ENCODE measurements around the gene PPP1R3G.

DNA sequence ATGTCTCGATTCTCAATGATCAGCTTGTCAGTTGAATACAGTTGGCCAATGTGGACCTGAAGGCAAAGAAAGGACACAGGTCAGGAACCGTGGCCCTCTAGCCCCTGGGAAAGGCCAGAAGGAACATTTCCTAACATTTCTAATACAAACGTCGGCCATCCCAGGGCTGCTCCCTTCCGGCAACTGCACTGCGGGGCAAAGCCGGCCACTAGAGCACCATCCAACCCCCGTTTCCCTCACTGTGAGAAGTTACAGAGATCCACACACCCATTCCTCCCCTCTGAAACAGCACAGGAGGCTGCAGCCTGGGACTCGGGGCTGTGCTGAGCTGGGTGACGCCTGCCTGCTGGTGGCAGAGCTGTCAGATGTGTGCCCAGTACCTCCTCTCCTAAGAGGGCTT is 24.3 kb downstream of the PPP1R3G start:
- TF ChIP-seq, protein P1, sequence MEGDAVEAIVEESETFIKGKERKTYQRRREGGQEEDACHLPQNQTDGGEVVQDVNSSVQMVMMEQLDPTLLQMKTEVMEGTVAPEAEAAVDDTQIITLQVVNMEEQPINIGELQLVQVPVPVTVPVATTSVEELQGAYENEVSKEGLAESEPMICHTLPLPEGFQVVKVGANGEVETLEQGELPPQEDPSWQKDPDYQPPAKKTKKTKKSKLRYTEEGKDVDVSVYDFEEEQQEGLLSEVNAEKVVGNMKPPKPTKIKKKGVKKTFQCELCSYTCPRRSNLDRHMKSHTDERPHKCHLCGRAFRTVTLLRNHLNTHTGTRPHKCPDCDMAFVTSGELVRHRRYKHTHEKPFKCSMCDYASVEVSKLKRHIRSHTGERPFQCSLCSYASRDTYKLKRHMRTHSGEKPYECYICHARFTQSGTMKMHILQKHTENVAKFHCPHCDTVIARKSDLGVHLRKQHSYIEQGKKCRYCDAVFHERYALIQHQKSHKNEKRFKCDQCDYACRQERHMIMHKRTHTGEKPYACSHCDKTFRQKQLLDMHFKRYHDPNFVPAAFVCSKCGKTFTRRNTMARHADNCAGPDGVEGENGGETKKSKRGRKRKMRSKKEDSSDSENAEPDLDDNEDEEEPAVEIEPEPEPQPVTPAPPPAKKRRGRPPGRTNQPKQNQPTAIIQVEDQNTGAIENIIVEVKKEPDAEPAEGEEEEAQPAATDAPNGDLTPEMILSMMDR (IDR thresholded peaks at IDR 0.05) = no peak
- TF ChIP-seq EZH2 (IDR thresholded peaks at IDR 0.05; ENCODE audit: borderline replicate concordance, insufficient read depth, low read depth, low read length, poor library complexity, severe bottlenecking) = no peak
